ENCODE measurements around the gene RCCD1. TPM values are rescaled to one million over a fixed set of nuclear protein-coding genes. Genes with fewer than 3 reads are reported as not detected.
A peak's percentile ranks its signal among the peaks of the same experiment; 100 is the strongest.

RCCD1 gene
- 10 to 100 TPM; 13.7 to 16.4 (median 14.2) TPM for total RNA-seq (2021; fragmentation: NEBNext Ultra II Directional; extraction: Animal tissue kit (Norgen Biotek cat#: 25700))
- long read RNA-seq, transcript RCCD1-201 (8 exons, 2,689 nt), result major isoform, 8 of 33 reads
- long read RNA-seq, partial matches to known transcripts, result 14 of 33 reads
- long read RNA-seq, other reads (novel, unspliced or antisense), result 11 of 33 reads

GRCh38 chr15:90954712-90955623 lies at the start of gene RCCD1:
Gene RCCD1 (plus strand): TSS chr15:90954884. CDS start chr15:90956735, 1,851 bp downstream.
- Mint-ChIP-seq H3K4me1 (ENCODE audit: low read depth) (peaks cover 26% of the 10 kb centered on the region), H3K27ac (peak within 1 kb of the TSS; percentile 96), H3K9me3 (no peaks in the 10 kb centered on the region), H3K4me3 (peak within 1 kb of the TSS; percentile 90), H3K27me3 (ENCODE audit: insufficient read depth) (peaks cover 9% of the 10 kb centered on the region), H3K36me3 (ENCODE audit: low read depth) (peaks cover 24% of the 10 kb centered on the region)
- no peak for TF ChIP-seq CTCF (IDR thresholded peaks at IDR 0.05)
- DNase-seq, result peak; percentile 90

GRCh38 chr15:90905306-90906180 lies 49.1 kb upstream of the RCCD1 start:
- Mint-ChIP-seq H3K27ac (no peak overlapping the region), H3K36me3 (ENCODE audit: low read depth) (peaks cover 6% of the 10 kb centered on the region), H3K4me1 (ENCODE audit: low read depth) (peaks cover 17% of the 10 kb centered on the region), H3K27me3 (ENCODE audit: insufficient read depth) (no peaks in the 10 kb centered on the region), H3K9me3 (no peaks in the 10 kb centered on the region), H3K4me3 (no peak overlapping the region)
- no peak for DNase-seq
- no peak for TF ChIP-seq CTCF (IDR thresholded peaks at IDR 0.05)

GRCh38 chr15:90906181-90906849 lies 48.4 kb upstream of the RCCD1 start:
- Mint-ChIP-seq H3K27ac (no peak overlapping the region), H3K4me3 (no peak overlapping the region), H3K4me1 (ENCODE audit: low read depth) (peaks cover 14% of the 10 kb centered on the region), H3K36me3 (ENCODE audit: low read depth) (peaks cover 6% of the 10 kb centered on the region), H3K27me3 (ENCODE audit: insufficient read depth) (no peaks in the 10 kb centered on the region), H3K9me3 (no peaks in the 10 kb centered on the region)
- no peak for TF ChIP-seq CTCF (IDR thresholded peaks at IDR 0.05)
- no peak for DNase-seq

GRCh38 chr15:90907051-90907660 lies 47.5 kb upstream of the RCCD1 start:
- DNase-seq, result no peak
- Mint-ChIP-seq H3K9me3 (no peaks in the 10 kb centered on the region), H3K4me1 (ENCODE audit: low read depth) (peaks cover 6% of the 10 kb centered on the region), H3K36me3 (ENCODE audit: low read depth) (peaks cover 6% of the 10 kb centered on the region), H3K4me3 (no peak overlapping the region), H3K27me3 (ENCODE audit: insufficient read depth) (no peaks in the 10 kb centered on the region), H3K27ac (no peak overlapping the region)
- no peak for TF ChIP-seq CTCF (IDR thresholded peaks at IDR 0.05)

Measured in HFFc6 (cell line).